HG03108 (cell line): ENCODE results near the gene CD247.
"Not testable (repeated sequence)": the region's sequence is repeated elsewhere in the genome, so short reads cannot be mapped to it uniquely, and the experiment has no call there.

Experiments
- ATAC-seq: cut with Tn5 transposase; IDR thresholded peaks from one replicate; pipeline ENCODE4 v1.9.1; 2021; ENCODE audit warnings: moderate library complexity; ENCODE audit not compliant: unreplicated experiment

CD247 gene

GRCh38 chr1:167518331-167518700 lies at the start of gene CD247:
Gene CD247 (minus strand): TSS chr1:167518529. CDS start chr1:167518465, 64 bp downstream.
- no peak for ATAC-seq

- no peak for ATAC-seq
Measured at GRCh38 chr1:167567663-167568062, 49.3 kb upstream of the CD247 start.

GRCh38 chr1:167566766-167567165 lies 48.4 kb upstream of the CD247 start:
- no peak for ATAC-seq

- no peak for ATAC-seq
Measured at GRCh38 chr1:167565922-167566321, 47.6 kb upstream of the CD247 start.

- no peak for ATAC-seq
Measured at GRCh38 chr1:167564612-167565270, 46.4 kb upstream of the CD247 start.

GRCh38 chr1:167563579-167564246 lies 45.4 kb upstream of the CD247 start:
- no peak for ATAC-seq

GRCh38 chr1:167562702-167563101 lies 44.4 kb upstream of the CD247 start:
- no peak for ATAC-seq

GRCh38 chr1:167561753-167562152 lies 43.4 kb upstream of the CD247 start:
- no peak for ATAC-seq

GRCh38 chr1:167555971-167556714 lies 37.8 kb upstream of the CD247 start:
- no peak for ATAC-seq

- ATAC-seq: not testable (repeated sequence)
Measured at GRCh38 chr1:167555072-167555471, 36.7 kb upstream of the CD247 start.

GRCh38 chr1:167554028-167554779 lies 35.9 kb upstream of the CD247 start:
- ATAC-seq: no peak

- ATAC-seq: peak; percentile 97
Measured at GRCh38 chr1:167553136-167554027, 35.1 kb upstream of the CD247 start, which contains the start of gene CREG1. Gene CREG1 (minus strand): TSS chr1:167553762.

- ATAC-seq: no peak
Measured at GRCh38 chr1:167551362-167551761, 33.0 kb upstream of the CD247 start.

- ATAC-seq: no peak
Measured at GRCh38 chr1:167548059-167548932, 30.0 kb upstream of the CD247 start.

GRCh38 chr1:167546935-167547334 lies 28.6 kb upstream of the CD247 start:
- no peak for ATAC-seq

GRCh38 chr1:167545349-167545748 lies 27.0 kb upstream of the CD247 start:
- no peak for ATAC-seq

- no peak for ATAC-seq
Measured at GRCh38 chr1:167544447-167545093, 26.2 kb upstream of the CD247 start.

GRCh38 chr1:167543199-167543990 lies 25.1 kb upstream of the CD247 start:
- ATAC-seq: no peak
